ENCODE results near the gene CIDEB. TPM values are rescaled to one million over a fixed set of nuclear protein-coding genes. Genes with fewer than 3 reads are reported as not detected.

CIDEB gene
- total RNA-seq, 1 donor = 0.36 TPM

DNA sequence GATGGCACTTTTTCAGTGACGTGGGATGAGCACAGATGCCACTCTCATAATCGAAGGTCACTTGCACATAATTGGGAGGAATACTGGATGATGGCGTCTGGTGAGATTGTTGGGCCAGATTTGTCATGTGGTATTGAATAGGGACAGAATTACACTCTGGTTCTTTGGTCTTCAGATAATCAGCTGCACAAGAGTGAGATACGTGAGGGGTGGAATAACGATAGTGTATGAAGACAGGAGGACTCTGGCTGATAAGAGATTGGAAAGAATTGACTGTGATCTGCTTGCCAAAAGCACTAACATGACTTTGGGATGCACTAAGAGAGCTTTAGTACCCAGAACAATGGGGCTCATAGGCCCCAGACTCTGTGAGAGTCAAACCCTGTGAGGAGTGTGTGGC, 29.4 kb downstream of the CIDEB start:
- no peak overlapping the region for H3K4me2 ChIP-seq (ENCODE audit: insufficient read depth, low read length)
- TF ChIP-seq, protein P1, sequence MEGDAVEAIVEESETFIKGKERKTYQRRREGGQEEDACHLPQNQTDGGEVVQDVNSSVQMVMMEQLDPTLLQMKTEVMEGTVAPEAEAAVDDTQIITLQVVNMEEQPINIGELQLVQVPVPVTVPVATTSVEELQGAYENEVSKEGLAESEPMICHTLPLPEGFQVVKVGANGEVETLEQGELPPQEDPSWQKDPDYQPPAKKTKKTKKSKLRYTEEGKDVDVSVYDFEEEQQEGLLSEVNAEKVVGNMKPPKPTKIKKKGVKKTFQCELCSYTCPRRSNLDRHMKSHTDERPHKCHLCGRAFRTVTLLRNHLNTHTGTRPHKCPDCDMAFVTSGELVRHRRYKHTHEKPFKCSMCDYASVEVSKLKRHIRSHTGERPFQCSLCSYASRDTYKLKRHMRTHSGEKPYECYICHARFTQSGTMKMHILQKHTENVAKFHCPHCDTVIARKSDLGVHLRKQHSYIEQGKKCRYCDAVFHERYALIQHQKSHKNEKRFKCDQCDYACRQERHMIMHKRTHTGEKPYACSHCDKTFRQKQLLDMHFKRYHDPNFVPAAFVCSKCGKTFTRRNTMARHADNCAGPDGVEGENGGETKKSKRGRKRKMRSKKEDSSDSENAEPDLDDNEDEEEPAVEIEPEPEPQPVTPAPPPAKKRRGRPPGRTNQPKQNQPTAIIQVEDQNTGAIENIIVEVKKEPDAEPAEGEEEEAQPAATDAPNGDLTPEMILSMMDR (IDR thresholded peaks at IDR 0.05; ENCODE audit: extremely low read depth, low read depth, low read length) = no peak
- no peaks in the 10 kb centered on the region for H3K27me3 ChIP-seq (ENCODE audit: insufficient read depth, low read length)
- H3K79me2 ChIP-seq (ENCODE audit: insufficient read depth, low read length) = no peaks in the 10 kb centered on the region
- no peaks in the 10 kb centered on the region for H3K36me3 ChIP-seq (ENCODE audit: insufficient read depth, low read length)
- no peak overlapping the region for H2AFZ ChIP-seq (ENCODE audit: low read length)
- H4K20me1 ChIP-seq (ENCODE audit: insufficient read depth, low read length) = no peaks in the 10 kb centered on the region
- peaks cover 13% of the 10 kb centered on the region for H3K4me1 ChIP-seq (ENCODE audit: insufficient read depth, low read length)
- H3K4me3 ChIP-seq (ENCODE audit: insufficient read depth, low read length) = no peak overlapping the region
- DNase-seq (ENCODE audit: insufficient read length, low spot score, missing footprints) = no peak
- no peaks in the 10 kb centered on the region for H3K9me3 ChIP-seq (ENCODE audit: low read depth, low read length)
- H3K27ac ChIP-seq (ENCODE audit: low read depth, low read length) = no peak overlapping the region

DNA sequence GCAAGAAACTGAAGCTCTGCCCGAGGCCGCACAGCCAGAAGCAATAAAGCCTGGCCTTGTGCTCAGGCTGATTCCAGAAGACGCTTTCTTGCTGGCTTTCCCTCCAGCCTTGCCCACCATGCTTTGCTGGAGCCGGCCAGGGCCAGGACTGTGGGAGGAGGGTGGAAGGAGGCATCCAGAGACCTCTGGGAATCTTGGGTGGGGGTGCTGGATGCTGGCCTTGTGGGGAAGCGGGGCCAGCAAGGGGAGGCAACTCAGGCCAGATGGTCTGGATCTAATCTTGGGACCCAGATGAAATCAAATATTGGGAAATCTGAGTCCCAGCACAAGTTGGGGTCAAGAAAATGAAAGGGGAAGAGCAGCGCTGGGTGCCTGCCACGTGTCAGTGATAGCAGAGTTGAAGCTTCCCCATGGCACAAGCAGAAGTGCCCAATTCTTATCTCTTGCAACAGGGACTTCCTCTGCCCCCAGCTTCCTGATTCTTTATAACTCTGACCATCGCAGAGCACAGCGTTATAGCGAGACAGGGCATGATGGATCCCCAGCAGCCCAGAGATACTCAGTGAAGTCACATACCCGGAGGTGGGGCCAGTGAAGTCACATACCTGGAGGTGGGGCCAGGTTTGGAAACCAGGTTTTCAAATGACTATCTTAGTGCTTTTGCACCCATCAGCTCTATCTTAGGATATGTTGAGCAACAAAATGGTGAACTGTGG, 30.0 kb downstream of the CIDEB start:
- no peak overlapping the region for H3K4me2 ChIP-seq (ENCODE audit: insufficient read depth, low read length)
- H3K4me1 ChIP-seq (ENCODE audit: insufficient read depth, low read length) = peaks cover 13% of the 10 kb centered on the region
- no peak overlapping the region for H3K27ac ChIP-seq (ENCODE audit: low read depth, low read length)
- no peak overlapping the region for H3K4me3 ChIP-seq (ENCODE audit: insufficient read depth, low read length)
- H4K20me1 ChIP-seq (ENCODE audit: insufficient read depth, low read length) = no peaks in the 10 kb centered on the region
- no peaks in the 10 kb centered on the region for H3K27me3 ChIP-seq (ENCODE audit: insufficient read depth, low read length)
- TF ChIP-seq, protein P1 (IDR thresholded peaks at IDR 0.05; ENCODE audit: extremely low read depth, low read depth, low read length) = no peak
- H3K9me3 ChIP-seq (ENCODE audit: low read depth, low read length) = no peaks in the 10 kb centered on the region
- no peaks in the 10 kb centered on the region for H3K79me2 ChIP-seq (ENCODE audit: insufficient read depth, low read length)
- H2AFZ ChIP-seq (ENCODE audit: low read length) = no peak overlapping the region
- peak; percentile 79 for DNase-seq (ENCODE audit: insufficient read length, low spot score, missing footprints)
- no peaks in the 10 kb centered on the region for H3K36me3 ChIP-seq (ENCODE audit: insufficient read depth, low read length)

DNA sequence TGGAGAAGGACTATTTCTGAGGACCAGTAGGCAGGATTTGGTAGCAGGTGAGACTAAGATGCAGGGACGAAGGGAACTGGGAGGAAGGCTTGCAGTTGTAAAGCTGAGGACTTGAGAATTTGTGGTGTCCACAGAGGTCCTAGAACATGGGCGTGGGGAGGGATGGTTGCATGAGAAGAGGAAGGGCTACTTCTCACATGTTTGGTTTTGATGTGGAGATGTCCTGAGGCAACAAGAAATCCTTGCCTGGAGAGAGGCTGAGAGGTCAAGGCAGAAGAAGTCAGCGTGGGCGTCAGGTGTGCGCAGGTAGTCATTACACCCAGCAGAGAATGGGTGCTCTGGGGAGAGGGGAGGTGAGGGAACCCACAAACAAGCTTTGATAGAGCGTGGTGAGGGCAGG, 30.7 kb downstream of the CIDEB start:
- Histone ChIP-seq H3K27me3 (ENCODE audit: insufficient read depth, low read length) (no peaks in the 10 kb centered on the region), H3K36me3 (ENCODE audit: insufficient read depth, low read length) (no peaks in the 10 kb centered on the region), H3K27ac (ENCODE audit: low read depth, low read length) (no peak overlapping the region), H4K20me1 (ENCODE audit: insufficient read depth, low read length) (no peaks in the 10 kb centered on the region), H3K9me3 (ENCODE audit: low read depth, low read length) (no peaks in the 10 kb centered on the region), H3K4me1 (ENCODE audit: insufficient read depth, low read length) (peaks cover 13% of the 10 kb centered on the region), H3K79me2 (ENCODE audit: insufficient read depth, low read length) (no peaks in the 10 kb centered on the region), H3K4me3 (ENCODE audit: insufficient read depth, low read length) (no peak overlapping the region), H3K4me2 (ENCODE audit: insufficient read depth, low read length) (no peak overlapping the region), H2AFZ (ENCODE audit: low read length) (no peak overlapping the region)
- TF ChIP-seq, protein P1 (IDR thresholded peaks at IDR 0.05; ENCODE audit: extremely low read depth, low read depth, low read length) = no peak
- DNase-seq (ENCODE audit: insufficient read length, low spot score, missing footprints) = peak; percentile 72

GRCh38 chr14:24274101-24274543, 33.7 kb downstream of the CIDEB start:
- H3K9me3 ChIP-seq (ENCODE audit: low read depth, low read length) = no peaks in the 10 kb centered on the region
- TF ChIP-seq, protein P1 (IDR thresholded peaks at IDR 0.05; ENCODE audit: extremely low read depth, low read depth, low read length) = no peak
- DNase-seq (ENCODE audit: insufficient read length, low spot score, missing footprints) = no peak
- no peak overlapping the region for H2AFZ ChIP-seq (ENCODE audit: low read length)
- no peak overlapping the region for H3K4me3 ChIP-seq (ENCODE audit: insufficient read depth, low read length)
- no peaks in the 10 kb centered on the region for H4K20me1 ChIP-seq (ENCODE audit: insufficient read depth, low read length)
- peaks cover 9% of the 10 kb centered on the region for H3K4me1 ChIP-seq (ENCODE audit: insufficient read depth, low read length)
- H3K79me2 ChIP-seq (ENCODE audit: insufficient read depth, low read length) = peaks cover 7% of the 10 kb centered on the region
- H3K27me3 ChIP-seq (ENCODE audit: insufficient read depth, low read length) = no peaks in the 10 kb centered on the region
- H3K4me2 ChIP-seq (ENCODE audit: insufficient read depth, low read length) = no peak overlapping the region
- peaks cover 7% of the 10 kb centered on the region for H3K36me3 ChIP-seq (ENCODE audit: insufficient read depth, low read length)
- no peak overlapping the region for H3K27ac ChIP-seq (ENCODE audit: low read depth, low read length)

All from osteoblast (primary cell).